Heart right ventricle (tissue), 16 donors: ENCODE data around the gene RIOK2. TPM values are rescaled to one million over a fixed set of nuclear protein-coding genes. Genes with fewer than 3 reads are reported as not detected.

Experiments
- ATAC-seq, 8 donors: fragments of 200-7000 bp; cut with Tn5 transposase; one replicate each; pipeline ENCODE4 v1.9.1; 2020; ENCODE audit warnings: mild to moderate bottlenecking in 8 of 8, moderate library complexity in 8 of 8, moderate number of reproducible peaks in 1 of 8
- DNase-seq, 2 donors: peaks; one replicate each; pipeline ENCODE4 v3.0.0-alpha.2; 2020
- H3K27ac ChIP-seq, 10 donors: fragments of 200-600 bp; sonication (generic) in 2 of 10; one replicate each; pipeline versions ENCODE4 v1.5.0 to v1.8.0; 2020 to 2022; ENCODE audit warnings: mild to moderate bottlenecking in 3 of 10
- H3K27me3 ChIP-seq, 7 donors: fragments of 200-600 bp; one replicate each; pipeline ENCODE4 v1.8.0; 2021 to 2022; ENCODE audit warnings: mild to moderate bottlenecking in 2 of 7
- H3K36me3 ChIP-seq, 9 donors: fragments of 200-600 bp; sonication (generic) in 1 of 9; one replicate each; pipeline versions ENCODE4 v1.5.0 to v1.8.0; 2020 to 2022; ENCODE audit warnings: mild to moderate bottlenecking in 2 of 9
- H3K4me1 ChIP-seq, 9 donors: fragments of 200-600 bp; sonication (generic) in 1 of 9; one replicate each; pipeline versions ENCODE4 v1.5.0 to v1.8.0; 2020 to 2022; ENCODE audit warnings: mild to moderate bottlenecking in 4 of 9
- H3K4me3 ChIP-seq, 10 donors: fragments of 200-600 bp; sonication (generic) in 2 of 10; one replicate each; pipeline versions ENCODE4 v1.5.0 to v1.8.0; 2020 to 2022; ENCODE audit warnings: mild to moderate bottlenecking in 7 of 10, moderate library complexity in 2 of 10
- H3K9me3 ChIP-seq, 11 donors: fragments of 200-600 bp in 10 of 11; sonication (generic) in 2 of 11; one replicate each; pipeline versions ENCODE4 v1.5.0 to v1.8.0; 2013 to 2022; ENCODE audit warnings: mild to moderate bottlenecking in 2 of 11, control low read depth in 1 of 11, moderate library complexity in 1 of 11
- WGBS, 2 donors: extraction: QIAGEN DNeasy Blood & Tissue Kit; methylation state at CpG; one replicate each; pipeline ENCODE4 v1.1.7; 2013; ENCODE audit warnings: inconsistent platforms in 1 of 2; 5-methylcytosine and 5-hydroxymethylcytosine counted together
- intact Hi-C, 10 donors: fragments of 100-400 bp; cut with DNase I; formaldehyde crosslinking; loops; one replicate each; pipeline versions ENCODE4 v1.11.1 to v1.14.2; 2022
- polyA plus RNA-seq, 2 donors: library from polyadenylated mRNA; stranded (reverse); fragments of 200-250 nt; gene quantifications; one replicate each; pipeline ENCODE4 v1.2.3, GENCODE V29; 2013
- total RNA-seq, 10 donors: library from RNA; stranded (reverse); fragmentation: NEBNext Ultra II Directional in 3 of 10; extraction: Animal tissue kit (Norgen Biotek cat#: 25700) in 3 of 10; gene quantifications; one replicate each; pipeline versions ENCODE4 v1.2.1 to v1.2.4, GENCODE V29; 2021 to 2023
- TF ChIP-seq, protein P1 (sequence below), 9 donors: fragments of 200-600 bp; sonication (generic) in 2 of 9; IDR thresholded peaks; one replicate each; pipeline versions ENCODE4 v1.5.0 to v1.8.0; 2021 to 2022; ENCODE audit warnings: antibody characterized with exemption in 9 of 9, mild to moderate bottlenecking in 5 of 9, moderate library complexity in 1 of 9
- donor health status: Arrhythmogenic right ventricular cardiomyopathy.
- donor health status: ischemic (EF 13 %, LVEDD 7.1; RV severe dilation, severe dysfunction).
- donor health status: healthy with polysubstance abuse.
- donor health status: DM: no; HTN: yes; CAD: no.
- donor health status: DM: no; HTN: no; CAD: no.
- donor health status: ischemic (EF 25% LVEDD 6.9; RV normal size, moderate dysfunction).
- donor health status: ischemic (EF 25% LVEDD 5.7; RV mildly dilated, moderate dysfunction).
- donor health status: healthy.
- donor health status: DM: yes; HTN: yes; CAD: no.
- donor health status: Ischemic cardiomyopathy.
- donor health status: ischemic (EF 35%, LVEDD 5.7; RV mildly dilated, moderate dysfunction).
- donor health status: nonischemic (EF 11% LVEDD 7.7; RV severe dilation, severe dysfunction).
- donor health status: DM: yes; HTN: yes; CAD: no.
- donor health status: PGD.
- donor health status: ischemic (EF 29% LVEDD 5.4; RV normal size, mild dysfunction).
- donor health status: nonischemic (EF 23%, LVEDD 6.1; RV moderate dilation, normal function).

The RIOK2 gene
- total and polyA plus RNA-seq, 12 donors: 7.9 to 24.5 (median 19.7) TPM

DNA sequence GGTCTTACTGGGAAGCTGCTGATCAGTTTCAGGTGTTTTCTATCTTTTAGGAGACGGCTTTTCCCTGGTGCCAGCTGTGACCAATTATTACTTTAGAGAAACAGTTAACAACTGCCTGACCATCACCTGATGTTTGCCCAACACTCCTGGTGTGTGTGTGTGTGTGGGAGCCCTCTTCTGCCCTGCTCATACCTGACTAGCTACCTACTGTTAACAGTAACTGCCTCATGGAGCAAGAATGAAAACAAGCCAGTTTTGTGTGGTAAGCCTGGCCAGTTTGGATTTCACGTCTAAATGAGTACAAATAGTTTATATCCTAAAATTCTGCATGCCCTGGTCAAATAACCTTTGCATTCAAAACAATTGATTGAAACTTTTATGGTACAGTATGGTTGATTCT is 46.1 kb upstream of the RIOK2 start:
- TF ChIP-seq, protein P1, sequence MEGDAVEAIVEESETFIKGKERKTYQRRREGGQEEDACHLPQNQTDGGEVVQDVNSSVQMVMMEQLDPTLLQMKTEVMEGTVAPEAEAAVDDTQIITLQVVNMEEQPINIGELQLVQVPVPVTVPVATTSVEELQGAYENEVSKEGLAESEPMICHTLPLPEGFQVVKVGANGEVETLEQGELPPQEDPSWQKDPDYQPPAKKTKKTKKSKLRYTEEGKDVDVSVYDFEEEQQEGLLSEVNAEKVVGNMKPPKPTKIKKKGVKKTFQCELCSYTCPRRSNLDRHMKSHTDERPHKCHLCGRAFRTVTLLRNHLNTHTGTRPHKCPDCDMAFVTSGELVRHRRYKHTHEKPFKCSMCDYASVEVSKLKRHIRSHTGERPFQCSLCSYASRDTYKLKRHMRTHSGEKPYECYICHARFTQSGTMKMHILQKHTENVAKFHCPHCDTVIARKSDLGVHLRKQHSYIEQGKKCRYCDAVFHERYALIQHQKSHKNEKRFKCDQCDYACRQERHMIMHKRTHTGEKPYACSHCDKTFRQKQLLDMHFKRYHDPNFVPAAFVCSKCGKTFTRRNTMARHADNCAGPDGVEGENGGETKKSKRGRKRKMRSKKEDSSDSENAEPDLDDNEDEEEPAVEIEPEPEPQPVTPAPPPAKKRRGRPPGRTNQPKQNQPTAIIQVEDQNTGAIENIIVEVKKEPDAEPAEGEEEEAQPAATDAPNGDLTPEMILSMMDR (IDR thresholded peaks at IDR 0.05): no peak
- H3K9me3 ChIP-seq: peaks cover 0 to 9% (median 0%) of the 10 kb centered on the region in 11 donors
- WGBS, 2 donors: 82 to 83% methylated on average over 2 of the region's 2 CpGs
- no peaks in the 10 kb centered on the region for H3K27me3 ChIP-seq
- DNase-seq (no peak), ATAC-seq (no peak)
- H3K4me3 ChIP-seq: no peak overlapping the region
- H3K4me1 ChIP-seq: peaks cover 0 to 22% (median 3%) of the 10 kb centered on the region in 9 donors
- intact Hi-C loops: loop anchor here in 2 of 10 donors (10.0 kb wide), 1 partner anchor 1566 kb away; no protein-coding TSS in a partner anchor
- peak overlapping the region in 1 of 10 donors; percentile 46 for H3K27ac ChIP-seq
- H3K36me3 ChIP-seq: no peaks in the 10 kb centered on the region

DNA sequence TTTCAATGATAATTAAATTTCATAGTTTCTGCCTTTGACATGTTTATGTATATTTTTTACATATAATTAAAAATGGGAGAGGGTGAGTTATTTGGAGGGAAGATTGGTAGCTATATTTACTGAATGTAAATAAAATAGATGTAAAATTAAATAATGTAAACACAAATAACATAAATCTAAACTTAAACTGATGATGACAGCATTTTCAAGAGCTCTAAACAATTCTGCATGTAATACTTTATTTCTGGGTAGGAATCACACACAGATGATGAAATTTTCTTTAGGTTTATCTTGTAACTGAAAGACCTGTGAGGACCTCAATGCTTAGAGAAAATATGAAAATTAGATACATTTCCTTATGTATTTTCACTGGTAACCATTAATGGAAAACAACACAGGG is 42.2 kb upstream of the RIOK2 start:
- TF ChIP-seq, protein P1 (IDR thresholded peaks at IDR 0.05): no peak
- Histone ChIP-seq H3K4me3 (no peak overlapping the region), H3K27ac (no peak overlapping the region), H3K4me1 (peaks cover 0 to 13% (median 0%) of the 10 kb centered on the region in 9 donors), H3K9me3 (peaks cover 0 to 8% (median 0%) of the 10 kb centered on the region in 11 donors), H3K27me3 (no peaks in the 10 kb centered on the region), H3K36me3 (no peaks in the 10 kb centered on the region)
- DNase-seq: no peak
- no peak for ATAC-seq
- intact Hi-C loops: loop anchor here in 2 of 10 donors (10.0 kb wide), 1 partner anchor 1570 kb away; no protein-coding TSS in a partner anchor

DNA sequence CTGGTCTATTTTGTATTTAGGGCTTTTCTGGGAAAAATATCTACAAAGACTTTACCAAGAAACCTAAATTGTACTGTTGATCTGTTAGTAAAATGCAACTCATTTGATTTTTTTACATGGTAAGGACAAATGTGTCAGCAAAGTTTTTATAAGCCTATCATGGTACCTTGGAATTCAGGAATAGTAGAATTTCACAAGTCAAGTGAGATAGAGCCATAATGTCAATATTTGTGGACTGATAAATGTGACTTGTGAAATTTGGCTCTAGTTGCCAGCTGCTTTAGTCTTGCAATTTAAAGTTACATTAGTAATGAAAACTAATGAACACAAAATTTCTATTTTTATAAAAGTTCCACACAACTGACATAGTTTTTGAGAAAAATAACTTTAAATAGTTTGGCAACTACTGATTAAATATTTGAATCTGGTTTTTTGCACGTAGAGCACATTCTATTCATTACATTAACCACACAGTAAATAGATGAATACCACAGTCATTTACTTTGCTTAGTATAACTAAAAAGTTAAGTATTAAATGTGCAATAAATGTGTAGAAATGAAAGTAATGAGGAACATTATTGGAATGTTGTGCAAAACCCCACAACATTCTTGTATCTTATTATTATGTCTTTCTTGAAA is 41.2 kb upstream of the RIOK2 start:
- Histone ChIP-seq H3K27ac (no peak overlapping the region), H3K27me3 (no peaks in the 10 kb centered on the region), H3K4me3 (no peak overlapping the region), H3K4me1 (peaks cover 0 to 4% (median 0%) of the 10 kb centered on the region in 9 donors), H3K36me3 (no peaks in the 10 kb centered on the region), H3K9me3 (peaks cover 0 to 8% (median 0%) of the 10 kb centered on the region in 11 donors)
- 68 to 78% methylated on average over 1 of the region's 1 CpG for whole genome bisulfite sequencing, 2 donors
- ATAC-seq: no peak
- intact Hi-C loops: loop anchor here in 2 of 10 donors (10.0 kb wide), 1 partner anchor 1571 kb away; no protein-coding TSS in a partner anchor
- TF ChIP-seq, protein P1 (IDR thresholded peaks at IDR 0.05): no peak
- no peak for DNase-seq

GRCh38 chr5:97223596-97223995 is 40.5 kb upstream of the RIOK2 start:
- Histone ChIP-seq H3K9me3 (peaks cover 0 to 8% (median 0%) of the 10 kb centered on the region in 11 donors), H3K27ac (no peak overlapping the region), H3K27me3 (no peaks in the 10 kb centered on the region), H3K36me3 (no peaks in the 10 kb centered on the region), H3K4me3 (no peak overlapping the region), H3K4me1 (peaks cover 0 to 4% (median 0%) of the 10 kb centered on the region in 9 donors)
- no peak for DNase-seq
- 84 to 86% methylated on average over 2 of the region's 2 CpGs for WGBS, 2 donors
- intact Hi-C loops: loop anchor here in 2 of 10 donors (10.0 kb wide), 1 partner anchor 1571 kb away; no protein-coding TSS in a partner anchor
- TF ChIP-seq, protein P1 (IDR thresholded peaks at IDR 0.05): no peak
- ATAC-seq: no peak
